NCI-H1092 treated with DMSO at 0.1 percent for 48 hours (cell line): ENCODE measurements around the gene GOLGA8A.
"Not testable (repeated sequence)": the region's sequence is repeated elsewhere in the genome, so short reads cannot be mapped to it uniquely, and the experiment has no call there.

Experiments used
- DNase-seq: peaks from one replicate; lab custom pipeline; 2025; lab: John Stamatoyannopoulos, UW

The GOLGA8A gene, protein sequence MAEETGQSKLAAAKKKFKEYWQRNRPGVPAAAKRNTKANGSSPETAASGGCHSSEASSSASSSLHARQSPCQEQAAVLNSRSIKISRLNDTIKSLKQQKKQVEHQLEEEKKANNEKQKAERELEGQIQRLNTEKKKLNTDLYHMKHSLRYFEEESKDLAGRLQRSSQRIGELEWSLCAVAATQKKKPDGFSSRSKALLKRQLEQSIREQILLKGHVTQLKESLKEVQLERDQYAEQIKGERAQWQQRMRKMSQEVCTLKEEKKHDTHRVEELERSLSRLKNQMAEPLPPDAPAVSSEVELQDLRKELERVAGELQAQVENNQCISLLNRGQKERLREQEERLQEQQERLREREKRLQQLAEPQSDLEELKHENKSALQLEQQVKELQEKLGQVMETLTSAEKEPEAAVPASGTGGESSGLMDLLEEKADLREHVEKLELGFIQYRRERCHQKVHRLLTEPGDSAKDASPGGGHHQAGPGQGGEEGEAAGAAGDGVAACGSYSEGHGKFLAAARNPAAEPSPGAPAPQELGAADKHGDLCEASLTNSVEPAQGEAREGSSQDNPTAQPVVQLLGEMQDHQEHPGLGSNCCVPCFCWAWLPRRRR

DNA sequence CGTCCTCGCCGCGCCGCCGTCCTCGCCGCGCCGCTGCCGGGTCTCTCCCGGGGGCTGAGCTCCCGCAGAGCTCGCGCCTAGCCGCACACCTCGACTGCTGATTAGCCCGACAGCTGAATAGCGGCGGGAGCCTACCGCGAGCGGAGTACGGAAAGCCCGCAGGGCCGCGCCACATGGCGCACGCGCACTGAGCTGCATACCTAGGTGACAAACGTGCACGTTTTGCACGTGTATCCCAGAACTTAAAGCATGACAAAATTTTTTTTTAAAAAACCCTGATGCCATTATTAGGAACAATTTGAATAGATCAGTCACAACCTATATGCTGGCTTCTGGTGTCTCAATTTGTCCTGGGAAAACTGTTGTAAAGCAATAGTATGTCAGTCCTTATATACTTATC is at the start of gene GOLGA8A:
Gene GOLGA8A (minus strand): TSS at position 122 of the 400 bp plus-strand sequence. CDS start 48,117 bp downstream, outside the sequence.
- peak; percentile 70 for DNase-seq

DNA sequence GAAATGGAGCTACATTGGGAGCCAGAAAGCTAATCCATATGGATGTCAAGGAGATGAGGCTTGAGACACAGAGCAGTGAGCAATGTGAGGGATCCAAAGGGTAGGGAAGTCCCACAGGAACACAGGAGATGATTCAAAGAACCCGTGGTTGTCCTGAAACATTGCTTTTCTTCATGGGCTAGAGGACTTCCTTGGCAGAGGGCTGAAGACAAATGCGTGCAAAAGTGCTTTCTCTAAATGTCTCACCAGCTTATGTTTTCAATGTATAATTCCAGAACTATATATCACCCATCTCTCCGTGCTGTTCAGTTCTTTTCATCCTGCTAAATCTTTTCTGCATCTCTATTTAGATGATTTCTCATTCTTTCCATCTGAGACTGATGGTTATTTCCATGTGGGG is 46.0 kb upstream of the GOLGA8A start:
- DNase-seq, result no peak

DNA sequence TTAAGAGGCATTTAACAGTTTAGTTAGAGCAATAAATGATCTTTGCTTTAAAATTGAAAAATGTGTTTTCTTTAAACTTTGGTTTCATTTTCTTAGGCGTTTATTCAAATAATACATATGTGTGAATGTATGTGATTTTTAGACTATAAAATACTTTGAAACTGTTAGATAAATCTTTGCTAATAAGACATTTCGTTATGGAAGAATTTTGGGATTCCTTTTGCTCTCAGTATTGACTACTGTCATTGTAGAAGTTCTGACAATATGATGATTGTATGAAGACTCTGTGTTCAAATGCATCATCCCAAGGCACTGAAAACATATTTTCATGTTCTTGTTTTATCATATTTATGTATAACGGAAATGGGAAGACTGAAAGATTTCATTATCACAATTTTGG is 43.8 kb upstream of the GOLGA8A start:
- no peak for DNase-seq

DNA sequence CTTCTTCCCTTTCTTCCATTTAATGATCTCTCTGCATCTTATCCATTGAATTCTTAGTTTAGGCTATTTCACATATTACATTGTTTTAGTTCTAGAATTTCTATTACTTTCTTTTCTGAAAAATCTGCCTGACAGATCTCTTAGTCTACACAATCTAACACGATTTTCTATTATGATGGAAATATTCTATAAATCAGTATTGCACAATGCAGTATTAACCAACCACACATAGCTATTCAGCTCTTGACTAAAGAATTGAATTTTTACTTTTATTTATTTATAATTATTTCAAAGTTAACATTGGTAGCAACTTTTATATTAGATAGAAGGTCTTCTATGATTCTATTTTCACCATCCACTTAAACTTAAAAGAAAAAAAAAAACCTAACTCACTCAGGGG is 36.2 kb upstream of the GOLGA8A start:
- DNase-seq, result no peak

DNA sequence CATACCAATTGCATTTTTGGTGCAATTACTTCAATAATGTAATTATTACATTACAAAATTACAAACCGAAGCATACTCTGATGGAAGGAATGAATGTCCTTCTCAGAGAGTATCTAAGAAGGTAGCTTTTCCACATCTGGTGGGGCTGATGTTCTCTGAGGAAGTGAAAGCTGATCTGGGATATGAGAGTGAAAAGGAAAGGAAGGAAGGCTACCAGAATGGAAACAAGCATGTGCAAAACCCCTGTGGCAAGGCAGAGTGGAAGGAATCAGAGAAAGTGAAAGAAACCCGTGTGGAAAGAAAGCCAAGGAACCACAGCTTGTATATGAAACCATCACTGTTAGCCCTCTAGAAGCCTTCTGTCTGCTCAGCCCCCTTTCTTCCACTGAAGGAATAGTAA is 35.3 kb upstream of the GOLGA8A start:
- no peak for DNase-seq

DNA sequence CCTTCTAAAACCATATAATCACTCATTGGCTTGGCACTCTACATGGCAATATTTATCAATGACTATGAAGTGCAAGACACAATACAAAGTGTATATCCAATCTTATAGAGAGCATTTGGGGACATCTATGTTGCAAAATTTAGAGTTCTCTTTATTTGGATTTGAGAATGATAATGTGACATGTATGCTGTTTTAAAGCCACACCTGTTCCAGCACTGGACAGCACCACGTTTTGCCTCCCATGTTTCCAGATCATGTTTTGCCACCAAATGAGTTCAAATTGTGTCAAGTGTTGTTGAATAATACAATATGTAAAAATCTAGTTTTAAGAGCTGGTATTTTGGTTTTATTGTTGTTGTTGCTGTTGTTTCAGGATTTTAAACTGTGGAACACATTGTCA is 33.3 kb upstream of the GOLGA8A start:
- DNase-seq, result no peak

DNA sequence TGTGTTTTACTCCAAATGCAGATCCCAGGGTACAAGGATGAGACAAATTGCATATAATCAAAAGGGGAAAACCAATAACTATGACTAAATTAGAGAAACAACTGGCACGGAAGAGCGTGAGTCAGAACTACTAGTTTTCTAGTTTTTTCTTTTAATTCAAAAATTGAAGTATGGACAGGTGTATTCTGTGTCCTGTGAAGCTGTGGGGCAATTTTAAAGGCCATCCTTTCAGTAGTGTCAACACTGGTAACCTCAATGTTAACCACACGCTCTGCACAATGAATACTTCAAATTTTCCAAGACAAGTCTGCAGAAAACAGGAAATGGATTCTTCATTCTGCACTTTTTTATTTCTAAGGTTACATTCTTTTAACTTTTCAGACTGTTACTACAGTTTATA is 32.5 kb upstream of the GOLGA8A start:
- DNase-seq, result no peak

DNA sequence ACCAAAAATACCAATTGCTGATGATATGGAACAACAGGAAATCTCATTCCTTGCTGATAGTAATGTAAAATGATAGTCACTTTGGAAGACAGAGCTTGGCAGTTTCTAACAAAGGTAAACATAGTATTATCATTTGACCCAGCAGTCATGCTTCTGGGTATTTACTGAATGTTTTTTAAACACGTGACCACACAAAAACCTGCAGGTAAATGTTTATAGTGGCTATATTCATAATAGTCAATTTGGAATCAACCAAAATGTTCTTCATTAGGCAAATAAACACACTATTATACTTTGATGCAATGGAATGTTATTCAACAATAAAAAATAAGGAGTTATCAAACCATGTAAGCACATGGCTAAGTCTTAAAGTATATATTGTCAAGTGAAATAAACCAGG is 24.1 kb upstream of the GOLGA8A start:
- DNase-seq, result no peak

DNA sequence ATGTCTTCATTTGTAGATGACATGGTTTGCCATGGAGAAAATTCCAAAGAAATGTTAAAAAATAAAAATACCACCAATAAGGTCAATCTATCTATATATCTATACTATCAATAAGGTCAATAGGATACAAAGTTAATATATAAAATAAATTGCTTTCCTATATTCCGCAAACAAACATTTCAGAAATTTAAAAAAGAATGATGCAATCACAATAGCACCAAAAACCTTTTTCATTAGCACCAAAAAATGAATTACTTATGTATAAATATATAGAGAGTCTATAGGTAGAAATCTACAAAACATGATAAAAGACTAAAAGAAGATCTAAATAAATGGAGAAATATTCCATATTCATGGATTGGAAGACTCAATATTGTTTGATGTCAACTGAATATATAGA is 22.8 kb upstream of the GOLGA8A start:
- DNase-seq, result no peak

DNA sequence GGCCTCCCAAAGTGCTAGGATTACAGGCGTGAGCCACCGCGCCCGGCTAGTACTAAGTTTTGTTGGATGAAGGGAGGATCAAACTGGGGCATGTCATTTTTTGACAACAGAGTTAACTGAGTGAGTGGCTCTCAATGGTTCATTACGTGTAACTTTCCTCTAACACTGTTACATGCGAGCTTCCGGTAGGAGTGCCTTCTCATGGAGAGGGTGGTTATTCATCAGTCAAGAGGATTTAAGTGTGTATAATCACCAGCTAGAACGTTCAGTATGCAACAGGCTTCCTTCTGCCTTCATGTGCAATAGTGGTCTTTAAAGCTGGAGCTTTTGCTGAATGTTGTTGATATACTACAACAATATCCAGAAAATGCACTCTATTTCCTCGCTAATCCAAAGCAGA is 19.1 kb upstream of the GOLGA8A start:
- DNase-seq, result no peak

DNA sequence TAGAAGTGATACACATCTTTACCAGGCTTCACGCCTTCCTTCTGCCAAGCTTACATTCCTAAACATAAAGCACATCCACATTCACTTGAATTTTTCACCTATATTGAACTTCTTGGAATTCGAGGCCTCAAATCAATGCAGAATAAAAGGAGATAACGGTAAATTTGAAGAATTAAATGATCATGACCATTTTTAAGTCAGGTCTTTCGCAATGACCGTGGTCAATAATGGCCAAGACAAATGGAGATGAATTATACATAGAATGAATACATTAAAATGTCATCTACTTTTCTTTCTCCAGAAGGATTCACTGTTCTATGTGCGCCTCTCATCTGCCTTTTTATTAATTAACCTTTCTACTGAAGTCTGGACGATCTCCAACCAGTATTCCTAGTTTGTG is 5.3 kb upstream of the GOLGA8A start:
- DNase-seq, result no peak

DNA sequence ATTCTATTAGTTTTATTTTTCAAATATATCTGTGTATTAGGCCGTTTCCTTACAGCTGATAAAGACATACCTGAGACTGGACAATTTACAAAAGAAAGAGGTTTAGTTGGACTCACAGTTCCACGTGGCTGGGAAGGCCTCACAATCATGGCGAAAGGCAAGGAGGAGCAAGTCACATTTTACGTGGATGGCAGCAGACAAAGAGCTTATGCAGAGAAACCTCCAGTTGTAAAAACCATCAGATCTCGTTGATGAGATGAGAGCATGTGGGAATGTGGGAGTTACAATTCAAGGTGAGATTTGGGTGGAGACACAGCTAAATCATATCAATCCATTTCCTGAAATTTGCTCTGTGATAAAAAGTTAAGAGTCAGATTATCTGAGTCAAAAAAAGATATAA is 2.3 kb upstream of the GOLGA8A start:
- no peak for DNase-seq

DNA sequence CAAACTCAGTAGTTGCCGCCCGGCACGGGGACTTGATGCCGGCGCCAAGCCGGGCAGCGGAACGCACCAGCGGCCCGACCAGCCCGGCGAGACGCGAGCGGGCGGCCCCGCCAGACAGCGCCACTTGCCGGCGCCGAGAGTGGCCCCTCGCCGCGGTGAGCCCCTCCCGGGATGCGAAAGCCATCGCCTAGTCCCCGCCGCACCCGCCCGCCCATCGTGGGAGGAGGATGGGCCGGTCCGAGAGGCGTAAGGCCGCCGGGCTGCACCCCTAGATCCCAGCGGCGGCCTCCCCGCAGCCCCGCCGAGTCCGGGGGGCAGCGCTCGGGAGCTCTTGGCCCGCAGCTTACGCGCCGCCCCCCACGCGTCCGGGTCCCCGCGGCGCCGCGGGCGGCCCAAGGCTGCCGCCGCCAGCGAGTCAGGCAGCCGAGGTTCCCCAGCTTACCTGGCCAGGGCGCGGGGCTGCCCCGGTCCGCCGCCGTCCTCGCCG is 609 bp downstream of the GOLGA8A start:
- DNase-seq, result peak; percentile 3

DNA sequence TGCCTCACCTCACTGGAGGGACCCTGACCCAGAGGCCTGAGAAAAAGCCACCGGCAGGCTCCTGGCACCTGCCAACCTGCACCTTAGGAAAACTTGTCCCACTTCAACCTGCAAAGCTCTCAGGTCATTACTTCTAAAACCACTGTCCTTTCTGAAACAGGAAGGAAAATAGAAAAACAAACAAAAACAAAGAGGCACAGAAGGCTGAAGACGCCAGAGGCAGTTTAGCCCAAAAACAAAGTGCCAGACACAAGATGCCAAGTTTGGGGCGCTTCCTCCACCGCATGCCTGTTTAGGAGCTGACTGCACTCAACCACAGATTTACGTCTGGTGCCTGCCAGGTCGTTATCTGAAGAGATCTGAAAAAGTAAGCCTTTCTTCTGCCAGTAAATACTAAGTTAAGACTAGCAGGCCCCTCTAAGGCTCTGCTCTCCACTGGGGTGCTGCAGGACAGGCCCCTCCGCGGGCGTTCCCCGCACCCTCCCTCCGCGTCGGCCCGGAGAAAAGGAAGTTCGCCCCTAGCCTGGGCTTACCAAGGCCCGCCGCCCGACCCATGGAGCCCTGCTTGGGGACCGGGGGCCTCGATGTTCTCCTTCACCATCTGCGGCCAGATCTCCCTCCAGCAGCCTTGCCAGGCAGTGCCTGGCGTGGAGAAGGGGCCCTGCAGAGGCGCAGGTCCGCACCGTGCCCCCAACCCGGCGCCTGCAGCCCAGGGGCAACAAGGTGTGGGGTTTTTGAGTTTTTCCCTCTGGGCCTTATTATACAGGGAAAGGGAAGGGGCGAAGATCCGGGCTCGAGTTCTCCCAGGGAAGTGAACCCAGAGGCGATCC is 1.3 kb downstream of the GOLGA8A start:
- no peak for DNase-seq

DNA sequence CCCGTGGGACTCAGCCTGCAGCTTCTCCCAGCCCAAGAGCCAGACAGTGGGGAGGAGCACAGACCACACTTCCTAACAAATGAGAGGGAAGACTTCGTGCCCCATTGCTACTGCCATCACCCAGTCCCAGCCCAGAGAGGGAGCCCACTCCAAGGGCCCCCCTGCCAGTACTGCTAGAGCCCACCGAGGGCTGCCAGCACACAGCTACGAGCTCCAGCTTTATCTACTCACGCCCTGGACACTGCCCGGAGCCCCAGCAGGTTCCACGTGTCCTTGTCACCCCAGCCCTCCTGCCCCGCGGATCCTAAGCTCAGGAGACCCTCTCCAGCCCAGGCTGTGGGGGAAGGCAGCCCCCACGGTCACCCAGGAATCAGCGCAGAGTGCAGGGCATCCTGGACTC is 1.9 kb downstream of the GOLGA8A start:
- DNase-seq, result no peak

DNA sequence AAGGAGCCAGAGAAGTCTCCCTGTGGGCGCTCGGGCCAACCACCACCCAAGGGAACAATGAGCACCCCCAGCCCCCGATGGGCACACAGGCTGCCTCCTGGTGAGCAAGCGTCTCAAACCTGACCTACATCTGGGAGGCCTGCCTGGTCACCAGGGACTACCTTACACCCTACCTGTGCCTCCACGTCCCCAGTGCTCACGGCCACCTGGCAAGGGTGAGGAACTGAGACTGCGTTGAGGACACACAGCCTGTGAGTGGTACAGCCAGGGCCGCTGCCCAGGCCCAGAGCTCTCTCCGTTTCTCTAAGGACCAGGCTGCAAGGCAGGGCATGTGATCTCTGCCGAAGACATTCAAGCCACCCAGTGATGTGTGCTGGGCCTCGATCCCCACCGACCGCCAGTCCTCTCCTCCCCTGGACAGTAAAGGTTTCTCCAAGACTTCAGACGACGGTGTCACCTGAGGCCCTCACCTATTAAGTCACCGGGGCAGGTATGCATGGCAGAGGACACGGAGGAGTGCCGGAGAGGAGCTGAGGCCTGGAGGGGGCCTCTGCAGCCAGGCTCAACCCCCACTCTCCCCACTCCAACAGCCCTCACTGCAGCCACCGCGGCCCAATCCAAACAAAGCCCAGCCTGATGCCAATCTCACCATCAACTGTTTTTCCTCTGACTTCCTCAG is 2.8 kb downstream of the GOLGA8A start:
- DNase-seq, result no peak

DNA sequence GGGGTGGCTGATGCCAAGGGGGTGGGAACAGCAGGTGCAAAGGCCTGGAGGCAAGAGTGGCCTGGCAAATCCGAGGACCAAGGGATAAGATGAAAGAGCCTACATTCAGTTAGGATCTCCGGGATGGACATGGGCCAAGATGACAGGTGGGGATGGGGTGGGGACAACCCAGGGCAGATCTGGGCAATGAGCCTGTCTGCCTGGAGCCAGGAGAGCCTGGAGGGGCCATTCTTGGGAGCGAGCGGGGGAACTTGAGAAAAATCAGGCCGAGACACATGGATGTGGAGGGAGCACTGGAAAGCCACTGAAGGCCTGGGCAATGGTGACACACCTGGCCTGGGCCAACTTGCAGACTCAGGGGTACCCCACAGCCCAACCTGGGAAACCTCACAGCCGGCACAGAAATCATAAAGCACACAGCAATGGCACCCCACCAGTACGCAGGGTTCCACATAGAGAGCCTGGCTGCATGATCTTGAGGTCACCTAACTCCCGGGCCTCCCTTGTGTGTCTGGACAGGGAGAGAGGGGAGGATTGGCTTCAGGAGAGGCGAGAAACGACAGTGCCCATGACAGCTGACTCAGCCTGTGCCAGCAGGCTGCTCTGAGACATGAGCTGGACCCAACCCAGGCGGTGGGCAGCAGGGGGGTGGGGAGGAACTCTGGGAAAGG is 3.5 kb downstream of the GOLGA8A start:
- not testable (repeated sequence) for DNase-seq

DNA sequence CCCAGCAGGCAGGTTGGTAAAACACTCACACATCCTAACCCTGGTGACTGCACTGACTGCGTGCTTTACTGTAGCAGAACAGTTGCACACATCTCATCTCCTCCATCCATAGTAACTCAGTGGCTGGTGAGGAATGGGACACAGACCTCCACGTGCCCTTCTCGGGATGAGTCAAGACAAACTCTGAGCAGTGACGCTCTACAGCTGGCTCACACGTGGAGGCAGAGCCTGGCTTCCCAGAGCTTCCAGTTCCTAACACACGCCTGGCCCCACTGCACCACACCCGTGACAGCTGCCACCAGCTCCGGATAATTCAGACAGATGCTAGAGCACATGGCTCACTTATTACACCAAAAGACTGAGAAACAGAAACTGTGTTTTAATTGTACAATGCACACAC is 7.0 kb downstream of the GOLGA8A start:
- not testable (repeated sequence) for DNase-seq

DNA sequence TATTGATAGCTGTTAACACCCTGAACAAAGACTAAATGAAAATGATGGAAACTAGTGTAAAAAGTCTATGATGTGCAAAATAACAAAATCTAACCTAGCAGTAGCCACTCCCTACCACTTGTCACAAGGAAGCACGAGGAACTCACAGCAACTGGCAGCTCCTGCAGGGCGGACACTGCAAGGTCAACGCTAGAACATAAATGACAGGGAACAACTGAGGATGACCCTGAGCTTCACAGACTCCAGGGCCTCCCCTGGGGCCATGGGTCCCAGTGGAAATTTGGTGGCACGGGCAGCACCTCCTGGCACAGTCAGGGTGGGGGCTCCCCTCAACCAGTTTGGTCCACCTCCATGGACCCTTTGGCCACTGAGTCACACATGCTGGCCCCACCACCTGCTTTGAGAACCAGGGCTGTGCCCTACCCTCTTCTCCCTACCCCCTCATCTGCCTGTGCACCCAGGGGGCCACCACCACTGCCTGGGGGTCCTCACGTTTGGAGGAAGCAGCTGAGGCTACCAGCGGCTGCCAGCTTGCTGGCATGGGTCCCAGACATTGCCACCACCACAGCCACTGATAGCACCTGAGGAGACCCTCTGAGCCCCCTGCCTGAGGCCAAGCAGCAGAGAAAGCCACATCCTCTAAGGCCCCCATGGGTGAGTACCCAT is 14.1 kb downstream of the GOLGA8A start:
- not testable (repeated sequence) for DNase-seq

DNA sequence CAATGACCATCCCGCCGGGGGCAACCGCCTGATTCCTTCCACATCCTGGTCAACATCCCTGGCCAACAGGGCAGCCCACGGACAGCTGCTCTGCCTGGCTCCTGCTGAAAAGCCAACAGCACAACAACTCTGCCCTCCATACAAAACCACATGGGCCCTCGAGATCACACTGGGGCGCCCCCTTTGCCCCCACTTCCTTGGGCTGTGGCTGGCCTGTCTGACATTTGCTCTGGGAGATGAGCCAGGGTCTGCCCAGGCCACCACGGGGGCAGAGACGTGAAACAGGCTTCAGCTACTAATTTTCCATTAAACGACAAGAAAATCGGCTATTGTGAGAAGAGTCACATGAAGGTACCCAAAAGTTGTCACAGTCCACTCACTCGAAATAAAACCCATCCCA is 16.7 kb downstream of the GOLGA8A start:
- not testable (repeated sequence) for DNase-seq

DNA sequence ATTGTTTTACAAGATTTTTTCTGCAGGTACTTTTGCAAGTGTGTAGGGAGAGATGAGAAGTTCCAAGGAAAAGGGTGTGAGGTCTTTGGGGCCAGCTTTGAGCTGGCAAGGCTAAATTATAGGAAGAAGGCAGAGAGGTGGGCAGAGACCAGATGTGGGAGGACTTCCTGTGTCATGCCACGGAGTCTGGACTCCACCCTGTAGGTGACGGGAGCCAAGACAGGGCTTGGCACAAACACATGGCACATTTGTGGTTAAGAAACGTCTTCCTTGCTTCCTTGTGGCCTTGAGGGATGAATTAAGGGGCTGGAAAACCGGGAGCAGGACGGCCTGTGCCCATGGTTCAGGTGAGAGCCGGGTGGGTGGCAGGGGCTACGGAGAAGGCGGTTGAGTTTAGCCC is 19.2 kb downstream of the GOLGA8A start:
- DNase-seq, result not testable (repeated sequence)
